Kidney epithelial cell (primary cell): ENCODE data around the gene CNTNAP1. TPM values are rescaled to one million over a fixed set of nuclear protein-coding genes. Genes with fewer than 3 reads are reported as not detected.

Experiments used
- DNase-seq: peaks from one replicate; pipeline ENCODE4 v3.0.0-alpha.2; 2010; ENCODE audit warnings: low read depth
- H3K27me3 ChIP-seq: 2 replicates; pipeline ENCODE4 v1.6.0; 2011; ENCODE audit warnings: low read length; ENCODE audit not compliant: control insufficient read depth, insufficient read depth
- H3K36me3 ChIP-seq: 2 replicates; pipeline ENCODE4 v1.5.1; 2011; ENCODE audit warnings: low read length; ENCODE audit not compliant: control insufficient read depth, insufficient read depth
- H3K4me3 ChIP-seq: 2 replicates; pipeline ENCODE4 v1.5.1; 2011; ENCODE audit warnings: low read depth, mild to moderate bottlenecking, control low read depth, low read length
- total RNA-seq: library from RNA; depleted of rRNA; stranded (reverse); fragments of >200 nt; gene quantifications from 2 replicates; pipeline ENCODE4 v1.2.3, GENCODE V29; 2015
- TF ChIP-seq, protein P1 (sequence below): IDR thresholded peaks from 2 replicates; pipeline ENCODE4 v1.5.1; 2011; ENCODE audit warnings: mild to moderate bottlenecking, moderate library complexity, low read length, control low read depth, inconsistent platforms; ENCODE audit not compliant: insufficient read depth, poor library complexity, severe bottlenecking

The CNTNAP1 gene
- total RNA-seq, 1 donor from 2014 or later, result 5.8 TPM

DNA sequence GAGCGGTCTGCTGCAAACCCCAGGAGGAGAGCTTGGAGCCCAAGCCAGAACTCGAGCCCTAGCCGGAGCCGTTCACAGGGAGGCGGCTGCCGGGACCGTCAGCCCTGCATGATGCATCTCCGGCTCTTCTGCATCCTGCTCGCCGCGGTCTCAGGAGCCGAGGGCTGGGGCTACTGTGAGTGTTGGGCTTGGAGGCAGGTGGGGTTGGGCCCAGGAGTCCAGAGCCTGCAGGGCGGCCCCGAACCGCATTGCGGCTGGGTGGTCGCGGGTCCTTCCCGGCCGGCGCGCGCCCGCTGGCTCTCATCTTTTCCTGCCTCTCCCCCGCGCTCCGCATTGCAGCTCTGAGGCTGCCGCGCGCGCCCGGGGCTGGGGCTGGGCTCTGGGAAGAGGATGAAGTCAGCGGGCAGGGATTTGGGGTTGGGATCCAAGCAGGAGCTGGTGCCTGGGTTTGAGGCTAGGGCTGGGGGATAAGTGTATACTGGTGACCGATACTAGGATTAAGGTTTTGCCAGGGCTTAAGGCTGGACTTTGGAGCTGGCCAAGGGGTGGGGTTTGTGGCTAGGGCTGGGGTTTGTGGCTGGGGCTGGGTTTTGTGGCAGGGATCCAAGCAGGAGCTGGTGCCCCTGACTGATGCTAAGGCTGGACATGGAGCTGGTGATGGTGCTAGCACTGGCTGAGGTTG, 532 bp downstream of the CNTNAP1 start:
- TF ChIP-seq, protein P1, sequence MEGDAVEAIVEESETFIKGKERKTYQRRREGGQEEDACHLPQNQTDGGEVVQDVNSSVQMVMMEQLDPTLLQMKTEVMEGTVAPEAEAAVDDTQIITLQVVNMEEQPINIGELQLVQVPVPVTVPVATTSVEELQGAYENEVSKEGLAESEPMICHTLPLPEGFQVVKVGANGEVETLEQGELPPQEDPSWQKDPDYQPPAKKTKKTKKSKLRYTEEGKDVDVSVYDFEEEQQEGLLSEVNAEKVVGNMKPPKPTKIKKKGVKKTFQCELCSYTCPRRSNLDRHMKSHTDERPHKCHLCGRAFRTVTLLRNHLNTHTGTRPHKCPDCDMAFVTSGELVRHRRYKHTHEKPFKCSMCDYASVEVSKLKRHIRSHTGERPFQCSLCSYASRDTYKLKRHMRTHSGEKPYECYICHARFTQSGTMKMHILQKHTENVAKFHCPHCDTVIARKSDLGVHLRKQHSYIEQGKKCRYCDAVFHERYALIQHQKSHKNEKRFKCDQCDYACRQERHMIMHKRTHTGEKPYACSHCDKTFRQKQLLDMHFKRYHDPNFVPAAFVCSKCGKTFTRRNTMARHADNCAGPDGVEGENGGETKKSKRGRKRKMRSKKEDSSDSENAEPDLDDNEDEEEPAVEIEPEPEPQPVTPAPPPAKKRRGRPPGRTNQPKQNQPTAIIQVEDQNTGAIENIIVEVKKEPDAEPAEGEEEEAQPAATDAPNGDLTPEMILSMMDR, result no peak

DNA sequence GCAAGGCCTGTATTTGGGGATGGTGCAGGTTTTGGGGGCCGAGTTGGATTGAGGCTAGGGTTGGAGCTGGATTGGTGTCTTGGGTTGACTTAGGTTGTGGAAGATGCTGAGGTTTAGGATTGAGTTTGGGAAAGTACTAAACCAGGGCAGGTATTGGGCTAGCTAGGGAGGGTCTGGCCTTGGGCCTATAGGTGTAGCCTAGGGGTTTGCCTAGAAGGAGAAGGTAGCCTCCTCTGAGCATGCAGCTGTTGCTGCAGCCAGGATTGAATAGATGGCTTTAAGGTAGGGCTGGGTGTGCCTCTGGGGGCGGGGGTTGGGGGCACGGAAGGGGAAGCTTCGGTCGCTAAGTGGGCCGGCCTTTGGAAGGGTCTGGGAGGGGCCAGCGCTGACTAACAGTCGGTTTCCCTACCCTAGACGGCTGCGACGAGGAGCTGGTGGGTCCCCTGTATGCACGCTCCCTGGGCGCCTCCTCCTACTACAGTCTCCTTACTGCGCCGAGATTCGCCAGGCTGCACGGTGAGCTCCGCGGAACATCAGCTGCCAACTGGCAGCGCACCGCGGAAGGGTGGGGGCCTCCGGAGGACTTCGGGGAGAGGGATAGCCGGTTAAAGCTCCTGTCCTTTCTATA, 1.2 kb downstream of the CNTNAP1 start:
- DNase-seq, result no peak
- TF ChIP-seq, protein P1, result no peak
- H3K36me3 ChIP-seq, result no peaks in the 10 kb centered on the region
- peak overlapping the region; percentile 6 for H3K4me3 ChIP-seq
- H3K27me3 ChIP-seq, result peaks cover 13% of the 10 kb centered on the region

More for the DNA sequence above, 532 bp downstream of the CNTNAP1 start:
- Histone ChIP-seq H3K27me3 (peaks cover 13% of the 10 kb centered on the region), H3K4me3 (peak overlapping the region; percentile 53), H3K36me3 (no peaks in the 10 kb centered on the region)
- no peak for DNase-seq

DNA sequence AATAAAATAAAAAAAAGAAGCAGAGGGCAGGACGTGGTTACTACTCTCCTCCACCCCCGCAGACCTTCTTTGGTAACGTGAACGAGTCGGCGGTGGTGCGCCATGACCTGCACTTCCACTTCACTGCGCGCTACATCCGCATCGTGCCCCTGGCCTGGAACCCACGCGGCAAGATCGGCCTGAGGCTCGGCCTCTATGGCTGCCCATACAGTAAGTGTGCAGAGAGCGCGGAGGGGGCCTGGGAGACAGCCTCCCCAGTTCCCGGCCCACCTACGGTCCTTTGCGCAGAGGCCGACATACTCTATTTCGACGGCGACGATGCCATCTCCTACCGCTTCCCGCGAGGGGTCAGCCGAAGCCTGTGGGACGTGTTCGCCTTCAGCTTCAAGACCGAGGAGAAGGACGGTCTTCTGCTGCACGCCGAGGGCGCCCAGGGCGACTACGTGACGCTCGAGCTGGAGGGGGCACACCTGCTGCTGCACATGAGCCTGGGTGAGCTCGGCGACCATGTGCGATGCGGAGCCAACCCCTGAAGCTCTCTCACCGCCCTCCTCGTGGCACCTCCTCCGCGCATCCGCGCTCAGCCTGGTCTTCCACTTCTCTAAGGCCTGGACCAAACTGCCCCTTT, 2.7 kb downstream of the CNTNAP1 start:
- Histone ChIP-seq H3K4me3 (no peak overlapping the region), H3K36me3 (no peaks in the 10 kb centered on the region), H3K27me3 (peaks cover 13% of the 10 kb centered on the region)
- TF ChIP-seq, protein P1, result no peak
- DNase-seq, result no peak

DNA sequence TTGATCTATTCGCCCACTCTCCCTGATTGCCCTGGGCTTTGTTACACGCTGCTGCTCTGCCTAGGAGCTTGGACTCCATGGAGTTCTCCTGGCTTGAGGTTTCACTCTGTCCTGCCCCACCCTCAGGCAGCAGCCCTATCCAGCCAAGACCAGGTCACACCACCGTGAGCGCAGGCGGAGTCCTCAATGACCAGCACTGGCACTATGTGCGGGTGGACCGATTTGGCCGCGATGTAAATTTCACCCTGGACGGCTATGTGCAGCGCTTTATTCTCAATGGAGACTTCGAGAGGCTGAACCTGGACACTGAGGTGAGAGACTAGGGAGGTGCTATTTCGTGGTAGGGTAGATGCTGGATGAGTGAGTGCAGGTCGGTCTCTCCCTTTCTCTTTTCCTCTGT, 3.5 kb downstream of the CNTNAP1 start:
- H3K36me3 ChIP-seq, result no peaks in the 10 kb centered on the region
- TF ChIP-seq, protein P1, result no peak
- no peak for DNase-seq
- peaks cover 13% of the 10 kb centered on the region for H3K27me3 ChIP-seq
- H3K4me3 ChIP-seq, result no peak overlapping the region

DNA sequence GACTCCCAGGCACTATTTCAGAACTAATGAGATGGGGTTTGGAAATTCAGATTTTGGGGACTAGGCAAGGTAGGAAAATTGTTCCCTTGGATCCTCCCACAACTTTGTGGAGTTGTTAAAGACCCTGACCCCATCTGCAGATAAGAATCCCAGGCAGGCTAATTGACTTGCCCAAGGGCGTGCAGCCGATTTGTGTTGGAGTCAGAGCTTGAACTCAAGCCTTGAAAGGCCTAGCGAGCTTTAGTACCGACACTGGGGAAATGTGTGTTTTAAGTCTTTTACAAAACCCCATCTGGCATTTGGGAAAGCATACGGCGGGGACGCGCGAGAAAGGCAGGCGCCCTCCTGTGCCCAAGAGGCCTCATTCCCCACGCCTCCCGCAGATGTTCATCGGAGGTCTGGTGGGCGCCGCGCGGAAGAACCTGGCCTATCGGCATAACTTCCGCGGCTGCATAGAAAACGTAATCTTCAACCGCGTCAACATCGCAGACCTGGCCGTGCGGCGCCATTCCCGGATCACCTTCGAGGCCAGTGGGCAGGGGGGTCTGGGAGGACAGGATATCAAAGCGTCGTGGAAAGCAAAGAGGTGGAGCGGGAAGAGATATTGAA, 4.3 kb downstream of the CNTNAP1 start:
- TF ChIP-seq, protein P1, result no peak
- Histone ChIP-seq H3K27me3 (peaks cover 13% of the 10 kb centered on the region), H3K36me3 (no peaks in the 10 kb centered on the region), H3K4me3 (no peak overlapping the region)
- DNase-seq, result no peak
